GM19023 (cell line): ENCODE data around the gene SNAP29.
"Not testable (repeated sequence)": the region's sequence is repeated elsewhere in the genome, so short reads cannot be mapped to it uniquely, and the experiment has no call there.

Experiments used
- ATAC-seq: cut with Tn5 transposase; IDR thresholded peaks from one replicate; pipeline ENCODE4 v1.9.1; 2021; ENCODE audit warnings: mild to moderate bottlenecking, moderate library complexity; ENCODE audit not compliant: unreplicated experiment

The SNAP29 gene

DNA sequence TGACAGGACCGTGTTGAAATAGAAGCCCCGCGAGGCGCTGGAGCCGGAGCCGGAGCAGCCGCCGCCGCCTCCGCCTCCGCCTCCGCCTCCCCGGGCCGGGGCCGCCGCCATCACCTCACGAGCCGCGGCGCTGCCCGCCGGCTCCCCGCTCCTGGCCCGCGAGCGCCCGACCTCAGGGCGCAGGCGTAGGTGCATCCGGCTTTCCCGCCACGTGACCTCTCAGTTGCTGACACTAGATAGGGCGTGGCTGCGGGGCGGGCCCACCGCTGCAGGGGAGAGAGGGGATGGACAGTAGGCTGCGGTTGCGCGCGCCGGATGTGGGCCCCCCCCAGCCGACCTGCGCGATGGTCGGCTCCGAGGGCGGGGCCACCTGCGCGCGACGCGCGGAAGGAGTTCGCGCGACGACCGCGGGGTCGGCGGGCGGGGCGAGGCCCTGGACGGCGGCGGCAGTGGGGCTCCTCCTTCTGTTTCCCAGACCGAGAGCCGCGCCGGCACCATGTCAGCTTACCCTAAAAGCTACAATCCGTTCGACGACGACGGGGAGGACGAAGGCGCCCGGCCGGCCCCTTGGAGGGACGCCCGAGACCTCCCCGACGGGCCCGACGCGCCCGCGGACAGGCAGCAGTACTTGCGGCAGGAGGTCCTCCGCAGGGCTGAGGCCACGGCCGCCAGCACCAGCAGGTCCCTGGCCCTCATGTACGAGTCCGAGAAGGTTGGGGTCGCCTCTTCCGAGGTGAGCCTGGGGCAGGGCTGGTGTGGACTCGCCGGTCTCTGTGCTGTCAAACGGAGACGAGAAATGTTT is at the start of gene SNAP29, which contains the start of gene PI4KA:
Gene SNAP29, plus strand, starts transcription at position 393 of the 802 bp plus-strand sequence. Its CDS starts 104 bp downstream, at position 497.
Gene PI4KA, minus strand, starts transcription at position 197 of the 802 bp plus-strand sequence. Its CDS starts 86 bp downstream, at position 111.
- peak; percentile 93 for ATAC-seq

DNA sequence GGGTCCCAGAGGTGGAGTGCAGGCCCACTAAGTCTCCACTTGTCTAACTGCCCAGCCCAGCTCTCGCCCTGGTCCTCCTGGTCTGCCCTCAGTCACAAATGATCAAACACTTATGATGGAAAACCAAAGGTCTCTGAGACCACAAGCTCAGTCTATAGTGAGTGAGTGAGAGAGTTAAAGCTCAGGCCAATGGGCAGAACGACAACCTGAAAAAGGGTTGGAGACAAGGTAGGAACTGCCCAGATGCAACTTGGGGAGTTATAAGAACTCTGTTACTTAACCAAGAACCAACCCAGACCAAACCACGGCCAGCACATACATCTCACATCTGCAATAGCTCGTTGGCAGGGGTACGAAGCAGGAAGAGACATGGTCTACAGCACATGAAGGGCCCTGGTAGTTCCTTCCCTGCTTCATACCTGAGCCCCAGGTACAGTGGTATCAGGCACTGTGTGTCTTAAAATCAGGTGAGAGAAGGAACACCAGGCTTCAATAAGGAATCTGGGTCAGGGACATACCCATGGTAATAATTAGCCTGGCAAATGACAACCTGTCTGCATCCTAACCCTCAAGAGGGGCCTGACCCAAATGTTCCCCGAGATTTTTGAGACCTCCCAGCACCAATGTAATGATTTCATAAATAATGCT is 49.1 kb upstream of the SNAP29 start:
- no peak for ATAC-seq

DNA sequence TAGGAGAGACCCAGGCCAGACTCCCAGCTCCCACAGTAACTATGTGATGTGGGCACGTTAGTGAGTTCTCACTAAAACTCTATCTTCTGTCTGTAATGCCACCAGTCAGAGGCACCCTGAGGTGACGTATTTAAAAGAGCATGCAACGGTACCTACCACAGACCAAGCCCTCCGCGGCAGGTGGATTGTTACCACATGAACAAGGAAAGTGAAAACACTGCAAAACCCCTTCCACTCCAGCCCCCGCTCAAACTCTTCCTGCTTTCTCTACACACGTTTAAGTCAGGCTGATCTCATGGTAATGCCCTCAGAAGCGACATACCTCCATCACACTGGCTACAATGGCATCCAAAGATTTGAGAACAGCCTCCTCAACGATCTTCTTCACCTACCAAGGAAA is 48.2 kb upstream of the SNAP29 start:
- ATAC-seq, result no peak

DNA sequence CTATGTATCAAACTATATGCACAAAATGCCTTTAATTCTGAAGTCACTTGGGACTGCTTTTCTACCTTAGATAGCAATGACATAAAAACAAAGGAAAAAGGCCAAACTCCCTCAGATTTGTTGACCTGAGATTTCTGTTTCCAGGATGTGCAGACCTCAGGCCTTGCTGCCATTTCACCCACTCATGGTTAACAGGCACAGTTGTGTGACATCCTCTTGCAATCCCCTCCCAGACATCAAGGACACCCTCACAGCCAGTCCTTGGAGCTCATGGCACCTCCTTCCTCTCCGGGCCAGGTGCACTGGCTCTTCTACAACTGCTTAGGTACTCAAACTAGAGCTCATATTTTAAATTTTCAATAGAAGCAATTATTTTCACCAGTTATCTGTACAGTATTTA is 47.6 kb upstream of the SNAP29 start:
- ATAC-seq, result no peak

DNA sequence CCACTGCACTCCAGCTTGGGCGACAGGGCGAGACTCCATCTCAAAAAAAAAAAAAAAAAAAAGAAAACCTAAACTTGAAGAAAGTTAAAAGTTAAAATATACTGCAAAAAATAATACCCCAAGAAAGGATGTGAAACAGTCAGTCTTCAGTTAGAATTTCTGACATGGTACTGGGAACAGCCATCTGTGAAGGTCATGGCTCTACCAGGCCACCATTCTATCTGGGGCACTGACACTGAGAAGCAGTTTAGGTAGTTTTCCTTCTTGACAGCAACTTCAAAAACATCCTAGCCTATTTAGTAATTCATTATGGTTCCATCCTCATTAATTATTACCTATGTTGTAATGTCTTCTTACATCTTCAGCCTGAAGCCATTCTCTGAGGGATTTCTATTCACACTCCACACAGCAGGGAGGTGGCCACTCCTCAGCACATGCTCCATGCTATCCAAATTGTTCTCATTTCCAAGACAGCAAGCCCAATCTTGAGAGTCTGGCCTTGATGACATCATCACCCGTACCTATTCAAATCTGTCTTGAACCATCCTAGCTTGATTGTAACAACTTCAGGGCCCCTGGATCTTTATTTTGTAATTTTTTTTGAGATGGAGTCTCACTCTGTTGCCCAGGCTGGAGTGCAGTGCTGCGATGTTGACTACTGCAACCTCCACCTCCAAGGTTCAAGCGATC is 46.7 kb upstream of the SNAP29 start:
- ATAC-seq, result no peak

DNA sequence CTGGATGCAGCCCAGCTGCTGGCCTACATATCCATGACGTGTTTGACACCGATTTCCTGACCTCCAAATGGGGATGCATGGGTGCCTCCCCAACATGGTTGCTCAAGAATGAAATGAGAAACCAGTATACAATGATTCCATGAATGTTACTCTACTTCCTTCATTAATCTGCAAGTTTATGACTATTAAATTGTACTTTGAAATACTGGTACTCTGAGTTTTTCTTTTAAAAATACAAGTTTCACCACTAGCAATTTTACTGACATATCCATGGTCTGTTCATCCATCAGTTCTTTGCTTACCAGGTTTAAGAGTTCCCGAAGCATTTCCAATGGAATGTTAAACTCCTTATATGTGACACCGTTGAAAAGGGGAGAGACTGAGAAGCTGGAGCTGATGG is 45.8 kb upstream of the SNAP29 start:
- ATAC-seq, result no peak

DNA sequence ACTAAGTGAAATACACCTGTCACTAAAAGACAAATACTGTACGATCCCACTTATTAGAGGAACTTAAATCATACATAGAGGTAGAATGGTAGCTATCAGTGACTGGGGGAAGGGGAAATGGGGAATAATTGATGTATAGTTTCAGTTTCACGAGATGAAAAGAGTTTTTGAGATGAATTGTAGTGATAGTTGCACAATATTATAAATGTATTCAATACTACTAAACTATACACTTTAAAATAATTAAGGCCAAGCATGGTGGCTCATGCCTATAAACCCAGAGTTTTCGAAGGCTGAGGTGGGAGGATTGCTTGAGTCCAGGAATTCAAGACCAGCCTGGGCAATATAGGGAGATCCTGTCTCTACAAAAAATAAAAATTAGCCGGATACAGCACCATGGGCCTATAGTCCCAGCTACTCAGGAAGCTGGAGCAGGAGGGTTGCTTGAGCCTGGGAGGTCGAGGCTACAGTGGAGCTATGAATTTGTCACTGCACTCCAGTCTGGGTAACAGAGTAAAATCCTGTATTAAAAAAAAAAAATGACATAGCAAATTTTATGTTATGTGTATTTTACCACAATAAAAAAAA is 44.5 kb upstream of the SNAP29 start:
- ATAC-seq, result no peak

DNA sequence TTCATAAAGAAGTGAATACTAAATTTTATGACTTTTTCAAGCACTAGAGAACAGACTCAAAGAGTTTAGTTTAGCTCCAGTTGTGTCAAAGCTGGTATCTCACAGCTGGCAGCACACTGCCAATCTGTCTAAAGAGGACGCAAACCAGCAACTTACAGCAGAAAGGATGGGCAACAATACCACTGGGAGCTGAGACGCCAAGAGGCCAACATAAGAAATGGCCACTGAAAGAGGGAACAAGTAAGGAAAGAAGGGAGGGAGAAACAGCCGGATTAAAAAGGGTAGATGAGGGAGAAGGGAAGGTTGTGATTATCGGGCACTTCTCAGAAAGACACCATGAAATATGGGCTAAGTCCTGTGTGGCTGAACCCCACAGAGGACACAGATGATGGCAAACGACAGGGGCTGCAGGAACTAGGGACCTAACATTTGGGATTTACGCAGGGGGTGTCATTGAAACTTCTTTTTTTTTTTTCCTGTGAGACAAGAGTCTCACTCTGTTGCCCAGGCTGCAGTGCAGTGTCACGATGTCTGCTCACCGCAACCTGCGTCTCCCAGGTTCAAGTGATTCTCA is 43.2 kb upstream of the SNAP29 start:
- no peak for ATAC-seq

DNA sequence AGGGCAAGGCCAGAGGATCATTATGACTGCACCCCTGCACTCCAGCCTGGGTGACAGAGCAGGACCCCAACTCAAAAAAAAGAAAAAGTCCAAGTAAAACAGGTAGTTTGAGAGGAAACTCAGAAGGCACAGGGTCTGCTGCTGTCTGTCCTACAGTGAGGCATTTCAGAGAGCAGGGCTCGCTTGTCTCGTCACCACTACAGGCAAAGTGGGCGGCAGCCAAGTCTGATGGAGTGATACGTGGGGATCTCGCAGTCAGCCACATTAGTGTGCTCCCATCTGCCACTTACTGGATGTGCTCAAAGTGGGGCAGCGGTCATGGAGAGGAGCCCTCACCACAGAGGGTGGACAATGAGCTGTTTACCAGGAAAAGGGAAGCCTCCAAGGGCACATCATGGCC is 42.2 kb upstream of the SNAP29 start:
- ATAC-seq, result no peak

DNA sequence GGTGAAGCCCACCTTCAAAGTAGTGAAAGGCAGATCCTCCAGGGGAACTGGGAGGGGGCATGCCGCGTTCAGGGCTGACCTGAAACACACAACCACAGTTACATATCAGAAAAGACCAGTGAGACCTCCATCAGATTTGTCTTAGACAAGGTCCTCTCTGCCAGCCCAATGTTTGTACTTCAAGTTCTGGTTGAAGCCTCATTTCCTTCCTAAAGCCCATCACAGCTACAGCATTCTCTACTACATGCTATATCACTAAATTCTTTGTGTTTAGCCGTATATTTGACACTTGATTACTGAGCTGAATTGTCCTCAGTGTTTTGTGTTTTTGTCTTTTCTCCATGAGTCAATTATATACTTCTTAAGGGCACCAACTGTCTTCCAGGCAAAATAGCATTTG is 40.3 kb upstream of the SNAP29 start:
- no peak for ATAC-seq

DNA sequence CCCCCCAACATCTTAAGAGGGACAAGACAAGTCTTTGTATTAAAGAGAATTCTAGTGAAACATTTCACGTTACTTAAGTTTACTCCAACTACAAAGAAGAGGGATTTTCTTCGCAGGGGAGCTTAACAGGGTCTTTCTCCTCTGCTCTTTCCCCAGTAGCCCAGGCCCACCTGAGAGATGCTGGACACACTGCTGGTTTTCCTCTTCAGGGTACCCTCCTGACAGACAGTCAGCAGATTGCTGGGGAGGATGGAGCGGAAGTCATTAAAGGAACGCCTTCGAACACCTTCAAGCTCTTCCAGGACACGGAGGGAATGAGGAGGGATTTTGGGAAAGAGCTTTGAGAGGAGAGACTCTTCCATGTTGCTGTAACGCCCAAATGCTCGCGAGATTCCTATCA is 39.3 kb upstream of the SNAP29 start:
- ATAC-seq, result no peak

DNA sequence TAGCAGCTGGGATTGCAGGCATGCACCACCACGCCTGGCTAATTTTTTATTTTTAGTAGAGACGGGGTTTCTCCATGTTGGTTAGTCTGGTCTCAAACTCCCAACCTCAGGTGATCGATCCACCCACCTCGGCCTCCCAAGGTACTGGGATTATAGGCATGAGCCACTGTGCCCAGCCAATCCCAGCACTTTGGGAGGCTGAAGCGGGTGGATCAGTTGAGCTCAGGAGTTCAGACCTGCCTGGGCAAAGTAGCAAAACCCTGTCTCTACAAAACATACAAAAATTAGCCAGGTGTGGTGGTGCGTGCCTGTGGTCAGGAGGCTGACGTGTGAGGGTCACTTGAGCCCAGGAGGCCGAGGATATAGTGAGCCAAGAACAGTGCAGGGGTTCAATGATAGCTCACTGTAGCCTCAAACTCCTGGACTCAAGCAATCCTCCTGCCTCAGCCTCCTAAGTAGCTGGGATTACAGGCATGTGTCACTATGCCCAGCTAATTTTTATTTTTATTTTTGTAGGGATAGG is 37.0 kb upstream of the SNAP29 start:
- ATAC-seq, result not testable (repeated sequence)

DNA sequence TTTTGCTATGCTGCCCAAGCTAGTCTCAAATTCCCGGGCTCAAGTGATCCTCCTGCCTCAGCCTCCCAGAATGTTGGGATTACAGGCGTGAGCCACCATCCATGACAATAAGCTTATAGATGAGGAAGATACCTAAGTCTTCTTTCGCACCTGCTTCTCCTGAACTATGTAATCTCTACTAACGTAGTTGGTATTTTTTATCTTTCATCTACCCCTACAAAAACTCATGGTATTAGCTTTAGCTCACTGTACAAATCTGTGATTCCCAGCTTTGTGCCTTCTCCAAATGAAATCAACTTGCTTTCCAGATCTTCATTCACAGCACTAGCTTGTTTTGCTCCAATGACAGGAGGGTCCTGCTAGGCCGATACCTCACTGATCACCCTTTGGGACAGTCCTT is 36.6 kb upstream of the SNAP29 start:
- no peak for ATAC-seq

DNA sequence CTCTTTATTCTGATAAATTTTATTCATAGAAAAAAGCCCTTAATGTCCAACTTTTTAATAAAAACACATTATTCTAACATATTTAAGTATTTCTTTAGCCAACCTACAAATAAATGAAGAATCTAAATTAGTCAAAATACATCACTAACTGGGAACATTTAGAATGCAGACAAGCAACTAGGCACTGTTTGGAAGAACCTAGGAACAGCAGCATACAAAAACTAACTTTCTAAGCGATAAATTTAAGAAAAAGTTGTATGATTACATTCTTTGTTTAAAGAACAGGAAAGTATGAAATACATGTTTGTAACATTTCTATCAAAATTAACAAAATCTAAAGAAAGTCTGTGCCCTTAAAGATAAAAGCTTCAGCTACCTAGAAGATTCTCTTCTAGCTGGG is 35.5 kb upstream of the SNAP29 start:
- ATAC-seq, result no peak

DNA sequence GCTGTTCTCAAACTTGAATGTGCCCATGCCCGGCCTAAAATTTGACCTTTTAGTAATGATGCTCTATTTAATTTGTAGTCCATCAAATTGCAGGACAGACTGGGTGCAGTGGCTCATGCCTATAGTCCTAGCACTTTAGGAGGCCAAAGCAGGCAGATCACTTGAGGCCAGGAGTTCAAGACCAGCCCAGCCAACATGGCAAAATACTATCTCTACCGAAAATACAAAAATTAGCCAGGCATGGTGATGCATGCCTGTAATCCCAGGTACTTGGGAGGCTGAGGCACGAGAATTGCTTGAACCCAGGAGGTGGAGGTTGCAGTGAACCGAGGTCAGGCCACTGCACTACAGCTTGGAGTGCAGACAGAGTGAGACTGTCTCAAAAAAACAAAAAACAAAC is 33.6 kb upstream of the SNAP29 start:
- not testable (repeated sequence) for ATAC-seq

DNA sequence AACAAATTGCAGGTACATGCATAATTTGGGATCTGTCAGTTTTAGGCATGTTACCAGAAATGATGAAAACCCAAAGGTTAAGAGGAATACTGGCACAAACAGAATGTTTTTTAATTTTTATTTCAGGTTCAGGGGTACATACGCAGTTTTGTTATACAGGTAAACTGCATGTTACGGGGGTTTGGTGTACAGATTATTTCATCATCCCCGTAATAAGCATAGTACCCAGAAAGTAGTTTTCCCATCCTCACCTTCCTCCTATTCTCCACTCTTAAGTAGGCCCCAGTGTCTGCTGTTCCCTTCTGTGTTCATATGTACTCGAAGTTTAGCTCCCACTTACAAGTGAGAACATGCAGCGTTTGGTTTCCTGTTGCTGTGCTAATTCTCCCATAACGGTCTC is 33.2 kb upstream of the SNAP29 start:
- ATAC-seq, result no peak

DNA sequence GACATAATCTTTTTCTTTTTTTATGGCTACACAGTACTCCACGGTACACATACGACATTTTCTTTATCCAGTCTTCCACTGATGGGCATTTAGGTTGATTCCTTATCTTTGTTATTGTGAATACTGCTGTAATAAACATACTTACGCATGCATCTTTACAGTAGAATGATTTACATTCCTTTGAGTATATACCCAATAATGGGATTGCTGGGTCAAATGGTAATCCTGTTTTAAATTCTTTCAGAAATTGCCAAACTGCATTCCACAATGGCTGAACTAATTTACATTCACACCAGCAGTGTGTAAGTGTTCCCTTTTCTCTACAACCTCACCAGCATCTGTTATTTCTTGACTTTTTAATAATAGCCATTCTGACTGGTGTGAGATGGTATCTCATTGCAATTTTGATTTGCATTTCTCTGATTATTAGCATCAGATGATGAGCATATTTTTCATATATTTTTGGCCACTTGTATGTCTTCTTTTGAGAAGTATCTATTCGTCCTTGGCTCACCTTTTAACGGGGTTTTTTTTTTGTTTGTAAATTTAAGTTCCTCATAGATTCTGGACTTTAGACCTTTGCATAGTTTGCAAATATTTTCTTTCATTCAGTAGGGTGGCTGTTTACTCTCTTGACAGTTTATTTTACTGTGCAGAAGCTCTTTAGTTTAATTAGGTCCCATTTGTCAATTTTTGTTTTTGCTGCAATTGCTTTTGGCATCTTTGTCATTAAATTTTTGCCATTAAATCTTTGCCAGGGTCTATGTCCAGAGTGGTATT is 32.2 kb upstream of the SNAP29 start:
- ATAC-seq, result not testable (repeated sequence)

DNA sequence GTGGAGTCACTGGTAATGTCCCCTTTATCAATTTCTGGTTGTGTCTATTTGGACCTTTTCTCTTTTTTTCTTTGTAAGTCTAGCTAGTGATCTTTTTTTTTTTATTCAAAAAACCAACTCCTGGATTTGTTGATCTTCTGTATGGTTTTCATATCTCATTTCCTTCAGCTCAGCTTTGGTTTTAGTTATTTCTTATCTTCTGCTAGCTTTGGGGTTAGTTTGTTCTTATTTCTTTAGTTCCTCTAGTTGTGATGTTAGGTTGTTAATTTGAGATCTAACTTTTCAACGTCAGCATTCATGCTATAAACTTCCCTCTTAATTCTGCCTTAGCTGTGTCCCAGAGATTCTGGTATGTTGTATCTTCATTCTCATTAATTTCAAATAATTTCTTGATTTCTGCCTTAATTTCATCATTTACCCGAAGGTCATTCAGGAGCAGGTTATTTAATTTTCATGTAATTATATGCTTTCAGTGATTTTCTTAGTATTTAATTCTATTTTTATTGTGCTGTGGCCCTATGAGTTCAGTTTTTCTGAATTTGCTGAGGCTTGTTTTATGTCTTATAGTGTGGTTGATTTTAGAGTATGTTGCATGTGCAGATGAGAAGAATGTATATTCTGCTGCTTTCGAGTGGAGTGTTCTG is 29.2 kb upstream of the SNAP29 start:
- no peak for ATAC-seq

DNA sequence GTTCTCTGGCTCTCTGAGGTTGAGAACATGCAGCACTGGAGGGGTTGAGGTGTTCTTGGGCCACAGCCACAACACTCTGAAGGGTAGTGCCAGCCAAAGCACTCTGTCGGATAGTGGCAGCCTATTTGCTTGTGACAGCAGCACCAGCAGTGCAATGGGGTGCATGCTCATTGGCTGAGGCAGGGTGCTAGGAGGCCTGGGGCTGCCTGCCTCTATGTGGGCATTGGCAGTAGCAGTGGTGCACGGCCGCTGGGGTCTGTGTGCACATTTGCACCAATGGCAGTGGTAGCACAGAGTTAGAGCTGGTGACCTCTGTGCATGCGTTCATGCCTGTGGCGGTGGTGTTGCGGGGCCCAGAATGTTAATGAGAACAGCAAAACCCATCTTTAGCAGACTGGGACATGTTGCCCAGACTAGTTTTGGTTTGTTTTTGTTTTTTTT is 25.6 kb upstream of the SNAP29 start:
- no peak for ATAC-seq
